IMR-90 (cell line): ENCODE data around the gene TTC27.
"Not testable (repeated sequence)": the region's sequence is repeated elsewhere in the genome, so short reads cannot be mapped to it uniquely, and the experiment has no call there.

Experiments
- CTCF ChIP-seq: conservative IDR thresholded peaks from 2 replicates; pipeline ENCODE4 v1.5.1; 2012; ENCODE audit warnings: mild to moderate bottlenecking, low read depth, low read length, improper control_type of control experiment
- POLR2A ChIP-seq: IDR thresholded peaks from 2 replicates; pipeline ENCODE4 v1.6.1; 2012; ENCODE audit warnings: mild to moderate bottlenecking, low read depth, low read length

GRCh38 chr2:32638548-32638947 is 10.7 kb downstream of the TTC27 start:
- not testable (repeated sequence) for TF ChIP-seq CTCF, POLR2A
